ENCODE results near the gene ECE1.

Gene ECE1

DNA sequence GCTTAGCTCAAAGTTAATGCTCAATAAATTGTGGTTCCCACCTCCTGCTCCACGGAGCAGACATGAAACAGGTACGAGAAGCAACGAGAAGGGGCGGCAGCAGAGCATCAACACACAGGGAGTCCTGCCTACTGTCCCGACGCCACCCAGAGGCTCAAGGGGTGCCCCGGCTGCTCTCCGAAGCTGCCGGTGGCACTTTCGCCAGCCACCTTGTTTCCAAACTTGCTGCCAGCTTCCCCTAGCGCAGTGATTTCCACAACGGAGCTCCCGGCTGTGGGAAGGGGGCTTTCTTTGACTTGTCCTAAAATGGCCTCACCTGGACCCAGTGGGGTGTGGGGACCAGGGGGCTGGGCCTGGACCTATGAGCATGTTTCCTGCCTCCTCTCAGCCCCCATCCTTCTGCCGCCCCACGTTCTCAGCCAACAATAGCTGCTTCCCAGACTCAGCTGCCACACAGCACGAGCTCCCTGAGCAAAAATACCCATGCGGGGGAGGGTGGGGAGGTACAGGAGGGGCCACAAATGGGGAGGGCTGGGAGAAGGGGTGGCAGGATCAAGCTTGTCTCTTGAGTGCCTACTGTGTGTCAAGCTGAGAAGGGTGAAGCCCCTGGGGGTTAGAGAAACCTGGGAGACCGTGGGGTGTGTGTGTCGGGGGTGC, 35.6 kb upstream of the ECE1 start:
- no peak for DNase-seq (ENCODE audit: low read depth in 2 of 2)

DNA sequence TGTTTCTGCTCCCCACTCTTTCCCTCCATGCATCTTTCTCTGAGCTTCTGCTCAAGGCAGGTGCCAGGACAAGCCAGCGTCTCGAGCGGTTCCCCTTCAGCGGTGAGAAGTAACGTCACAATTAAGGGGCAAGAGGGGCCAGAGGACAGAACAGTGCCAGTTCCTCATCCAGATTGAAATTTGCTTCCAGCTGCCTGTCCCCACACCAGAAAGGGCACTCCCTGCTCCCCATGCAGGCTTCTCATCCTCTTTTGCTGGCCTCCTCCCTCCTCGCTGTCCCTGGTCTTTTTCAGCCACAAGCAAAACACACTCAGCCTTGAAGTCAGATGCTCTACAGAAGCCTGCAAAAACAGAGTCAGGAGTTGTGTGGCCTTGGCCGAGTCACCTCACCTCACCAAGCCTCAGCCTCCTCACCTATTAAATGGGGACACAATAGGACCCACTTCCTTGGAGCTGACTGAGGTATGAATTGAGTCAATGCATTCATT, 35.0 kb upstream of the ECE1 start:
- DNase-seq (ENCODE audit: low read depth in 2 of 2), result no peak

DNA sequence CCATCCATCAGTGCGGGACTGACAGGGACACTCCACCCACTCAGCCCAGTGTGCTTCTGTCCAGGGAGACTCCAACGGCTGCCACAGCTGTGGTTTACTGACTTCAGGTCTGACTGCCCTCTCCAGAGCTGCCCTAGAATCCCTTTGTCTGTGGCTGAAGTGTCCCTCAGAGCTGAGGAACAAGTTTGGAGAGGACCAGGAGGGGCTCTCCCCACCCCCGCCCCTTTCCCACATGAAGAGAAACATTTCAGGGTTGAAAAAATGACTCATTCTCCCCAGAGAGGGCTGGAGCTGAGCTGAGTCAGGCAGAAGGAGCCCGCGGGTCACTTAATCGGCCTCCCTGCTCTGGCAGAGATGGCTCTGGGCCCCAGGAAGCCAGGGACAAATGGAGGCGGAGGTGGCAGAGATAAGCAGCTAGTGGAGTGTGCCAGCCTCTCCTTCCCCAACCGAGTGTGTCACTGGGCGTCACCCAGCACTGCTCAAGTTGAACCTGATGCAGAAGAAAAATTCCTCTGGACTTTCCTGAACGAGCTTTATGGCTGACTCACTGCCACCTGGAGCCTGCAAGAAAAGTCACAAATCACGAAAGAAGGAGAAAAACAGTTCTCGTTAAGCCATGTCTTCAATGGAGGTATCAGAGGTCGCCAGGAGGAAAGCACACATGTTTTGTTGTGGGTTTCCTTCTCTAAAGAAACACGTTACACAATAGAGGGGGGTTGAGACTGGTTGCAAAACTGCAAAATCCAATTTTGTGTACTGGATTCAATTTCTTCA, 34.3 kb upstream of the ECE1 start:
- DNase-seq (ENCODE audit: low read depth in 2 of 2), result peak; percentile 69 to 76

DNA sequence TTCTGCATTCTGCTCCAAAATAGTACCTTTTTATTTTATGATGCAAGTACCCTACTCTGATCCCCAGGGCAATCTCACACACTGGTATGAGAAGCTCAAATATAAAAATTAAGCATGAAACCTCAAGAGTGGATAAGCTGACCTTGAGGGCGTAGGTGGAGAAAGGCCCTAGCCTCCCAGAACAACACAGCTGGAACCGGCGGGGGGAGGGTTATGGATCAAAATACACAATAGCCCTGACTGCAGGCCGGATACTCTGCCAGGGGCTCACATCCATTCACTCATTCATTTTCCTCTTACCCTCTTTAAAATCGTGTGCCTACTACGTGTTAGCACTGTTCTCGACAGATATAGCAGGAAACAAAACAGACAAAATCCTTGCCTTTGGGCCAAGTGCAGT, 32.8 kb upstream of the ECE1 start:
- no peak for DNase-seq (ENCODE audit: low read depth in 2 of 2)

DNA sequence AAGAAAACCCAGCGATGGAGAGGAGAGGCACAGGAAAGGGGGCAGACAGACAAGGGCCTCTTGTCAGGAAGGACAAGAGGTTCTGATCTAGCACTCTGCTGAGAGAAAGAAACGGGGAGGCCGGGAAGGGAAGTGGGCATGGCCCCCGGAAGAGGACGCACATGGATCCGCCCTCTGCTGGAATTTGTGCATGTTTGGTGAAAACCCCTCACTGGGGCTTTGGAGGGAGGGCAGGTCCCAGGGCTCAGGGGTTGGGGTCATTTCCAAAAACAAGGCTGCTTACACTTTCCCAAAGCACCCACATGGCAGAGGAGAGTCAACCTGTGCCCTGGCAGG, 32.4 kb upstream of the ECE1 start:
- DNase-seq (ENCODE audit: low read depth in 2 of 2), result no peak

DNA sequence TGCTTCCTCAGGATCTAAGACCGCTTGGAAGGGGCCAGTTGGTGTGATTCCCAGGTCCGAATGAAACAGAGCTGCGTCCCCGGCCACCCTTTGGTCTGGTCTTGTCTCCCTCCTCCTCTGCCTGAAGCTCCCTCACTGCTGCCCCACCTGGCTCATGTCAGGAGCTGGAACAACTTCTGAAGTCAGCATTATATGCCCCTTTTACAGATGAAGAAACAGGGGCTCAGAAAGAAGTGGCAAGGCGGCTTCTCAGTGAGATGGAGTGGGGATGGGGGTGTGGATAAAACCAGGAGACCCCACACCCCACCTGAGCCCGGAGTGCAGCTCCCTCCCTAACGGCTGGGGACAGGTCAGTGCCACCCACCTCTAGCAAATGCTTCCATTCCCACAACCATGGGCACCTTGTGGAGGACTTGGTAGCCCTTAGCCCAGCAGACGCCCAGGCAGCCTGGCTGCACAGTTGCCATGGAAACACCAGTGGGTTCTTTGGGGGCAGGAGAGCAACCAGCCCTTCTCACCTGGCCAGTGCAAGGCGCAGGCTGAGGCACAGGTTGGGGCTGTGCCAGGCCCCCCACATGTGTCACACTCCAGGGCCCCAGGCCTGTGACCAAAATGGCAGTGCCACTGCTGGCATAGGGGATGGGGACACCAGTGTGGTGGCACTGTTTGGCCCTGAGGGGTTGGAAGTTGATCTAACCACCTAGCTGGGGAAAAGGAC, 31.9 kb upstream of the ECE1 start:
- no peak for DNase-seq (ENCODE audit: low read depth in 2 of 2)

DNA sequence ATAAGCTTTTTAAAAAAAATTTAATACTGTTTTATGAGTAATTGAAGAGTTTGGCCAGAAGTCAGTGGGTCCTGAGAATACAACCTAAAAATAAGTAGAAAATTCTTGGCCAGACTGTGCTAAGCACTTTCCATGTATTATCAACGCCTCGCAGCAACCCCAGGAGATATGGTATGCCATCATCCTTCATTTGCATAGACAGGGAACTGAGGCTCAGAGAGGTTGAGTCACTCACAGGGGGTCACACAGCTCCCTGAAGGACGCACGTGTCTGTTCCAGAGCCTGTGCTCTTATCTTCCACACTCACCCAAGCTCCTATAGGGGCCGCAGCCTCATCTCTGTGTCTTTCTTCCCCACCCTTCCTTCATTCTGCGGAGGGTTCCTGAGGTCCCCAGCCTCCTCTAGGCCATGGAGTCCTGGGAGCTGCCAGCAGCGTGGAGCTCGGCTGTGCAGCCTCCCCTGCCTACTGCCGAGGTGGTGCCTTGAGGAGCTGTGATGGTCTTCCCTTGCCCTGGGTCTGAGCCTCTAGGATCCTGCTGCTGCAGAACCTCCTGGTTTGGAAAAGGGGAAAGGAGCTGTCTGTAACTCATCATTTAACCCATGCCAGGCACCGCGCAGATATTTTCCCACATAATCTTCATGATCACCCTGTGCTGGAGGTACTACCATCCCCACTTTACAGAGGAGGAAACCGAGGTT, 30.3 kb upstream of the ECE1 start:
- DNase-seq (ENCODE audit: low read depth in 2 of 2), result no peak

DNA sequence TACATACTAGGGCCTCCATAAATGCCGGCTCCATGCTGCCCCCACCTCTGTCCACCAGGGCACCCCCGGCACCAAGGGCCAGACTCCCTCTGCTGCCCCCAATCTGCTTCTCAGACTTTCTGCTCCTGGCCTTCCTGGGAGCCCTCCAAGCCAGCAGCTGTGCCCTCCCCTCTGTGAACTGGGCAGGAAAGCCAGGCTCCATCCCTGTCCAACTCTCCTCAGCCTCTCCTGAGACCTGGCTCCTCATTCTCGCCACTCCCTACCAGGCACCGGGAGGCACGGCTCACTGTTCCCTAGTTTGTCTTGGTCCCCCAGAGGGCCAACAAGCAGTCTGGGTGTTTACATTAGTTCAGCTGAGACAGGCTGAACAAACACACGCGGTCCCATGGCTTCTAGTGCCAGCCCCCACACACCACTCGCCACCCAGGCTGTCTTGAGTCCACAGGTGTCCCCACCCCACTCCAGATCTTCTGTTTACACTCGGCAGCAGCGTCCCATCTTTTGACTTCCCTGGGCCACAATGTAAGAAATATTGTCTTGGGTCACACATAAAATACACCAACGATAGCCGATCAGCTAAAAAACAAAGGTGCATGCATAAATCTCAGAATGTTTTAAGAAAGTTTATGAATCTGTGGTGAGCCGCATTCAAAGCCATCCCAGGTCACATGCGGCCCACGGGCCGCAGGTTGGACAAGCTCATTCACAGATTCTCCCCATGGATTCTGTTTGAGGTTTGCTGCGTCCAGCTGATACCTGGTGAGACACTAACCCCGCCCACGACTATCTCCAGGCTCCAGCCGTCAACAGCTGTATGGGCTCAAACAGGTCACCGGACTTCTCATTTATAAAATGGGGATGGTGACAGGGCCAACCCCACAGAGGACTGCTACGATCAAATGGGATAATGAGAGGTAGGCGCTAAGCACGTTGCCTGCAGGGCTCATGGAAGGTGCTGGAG, 29.5 kb upstream of the ECE1 start:
- no peak for DNase-seq (ENCODE audit: low read depth in 2 of 2)

DNA sequence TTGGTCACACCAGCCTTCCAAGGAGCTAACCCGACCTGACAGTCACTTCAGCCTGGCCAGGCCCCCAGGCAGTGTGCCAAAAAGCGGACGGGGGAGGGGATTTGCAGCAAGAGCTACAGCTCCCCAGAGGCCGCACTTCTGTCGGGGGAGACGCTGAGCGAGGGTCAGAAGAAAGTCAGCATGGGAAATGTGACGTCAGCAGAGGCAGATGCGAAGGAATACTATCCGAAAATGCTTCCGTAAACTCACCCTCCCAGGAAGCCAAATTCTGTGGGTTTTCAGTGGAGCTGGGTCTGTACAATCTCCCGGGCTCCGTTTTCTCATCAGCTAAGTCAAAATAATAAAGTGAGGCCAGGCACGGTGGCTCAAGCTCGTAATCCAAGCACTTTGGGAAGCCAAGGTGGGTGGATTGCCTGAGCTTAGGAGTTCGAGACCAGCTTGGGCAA, 28.5 kb upstream of the ECE1 start:
- no peak for DNase-seq (ENCODE audit: low read depth in 2 of 2)

DNA sequence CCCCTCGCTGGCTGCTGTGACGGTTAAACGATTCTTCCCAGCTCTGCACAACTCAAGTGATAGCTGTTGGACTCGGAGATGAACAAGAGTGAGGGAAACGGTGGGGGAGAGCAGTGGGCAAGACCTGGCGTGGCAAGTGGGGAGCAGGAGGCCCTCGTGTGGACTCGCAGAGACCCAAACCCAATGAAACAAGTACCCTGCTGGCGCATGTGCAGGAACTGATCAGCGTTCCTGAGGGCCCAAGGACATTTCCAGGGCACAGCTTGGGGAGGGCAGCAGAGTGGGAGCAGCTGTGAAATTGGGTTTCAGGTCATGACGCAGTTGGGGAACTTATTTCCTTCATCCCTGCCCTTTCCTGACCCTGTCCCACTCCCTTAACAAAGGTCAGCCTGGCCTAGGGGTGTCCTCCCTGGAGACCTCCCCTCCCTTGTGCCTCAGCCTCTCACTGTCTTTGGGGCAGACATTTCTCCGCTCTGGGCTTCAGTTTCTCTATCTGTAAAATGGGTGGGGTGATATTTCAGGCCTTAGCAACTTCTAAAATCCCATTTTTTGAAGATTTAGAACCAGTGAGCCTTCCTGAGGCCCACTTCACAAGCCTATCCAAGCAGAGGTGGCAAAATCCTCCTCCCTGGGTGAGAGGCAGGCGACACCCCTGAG, 27.9 kb upstream of the ECE1 start:
- no peak for DNase-seq (ENCODE audit: low read depth in 2 of 2)

DNA sequence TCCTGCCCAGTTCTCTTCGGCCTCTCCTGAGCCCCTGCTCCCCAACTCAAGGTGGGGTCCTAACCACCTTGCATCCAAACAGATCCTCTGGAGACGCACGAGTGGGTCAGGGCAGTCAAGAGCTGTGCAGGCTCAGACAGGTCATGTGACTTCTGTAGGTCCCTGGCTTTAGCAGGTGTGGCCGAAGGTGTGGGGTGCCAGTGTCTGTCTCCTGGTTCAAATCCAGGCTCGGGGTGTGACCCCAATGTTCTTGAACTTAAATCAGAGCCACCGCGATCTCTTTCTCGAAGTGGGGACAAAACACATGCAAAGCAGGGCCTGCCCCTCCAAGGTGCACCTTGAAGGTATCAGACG, 27.4 kb upstream of the ECE1 start:
- DNase-seq (ENCODE audit: low read depth in 2 of 2), result no peak

DNA sequence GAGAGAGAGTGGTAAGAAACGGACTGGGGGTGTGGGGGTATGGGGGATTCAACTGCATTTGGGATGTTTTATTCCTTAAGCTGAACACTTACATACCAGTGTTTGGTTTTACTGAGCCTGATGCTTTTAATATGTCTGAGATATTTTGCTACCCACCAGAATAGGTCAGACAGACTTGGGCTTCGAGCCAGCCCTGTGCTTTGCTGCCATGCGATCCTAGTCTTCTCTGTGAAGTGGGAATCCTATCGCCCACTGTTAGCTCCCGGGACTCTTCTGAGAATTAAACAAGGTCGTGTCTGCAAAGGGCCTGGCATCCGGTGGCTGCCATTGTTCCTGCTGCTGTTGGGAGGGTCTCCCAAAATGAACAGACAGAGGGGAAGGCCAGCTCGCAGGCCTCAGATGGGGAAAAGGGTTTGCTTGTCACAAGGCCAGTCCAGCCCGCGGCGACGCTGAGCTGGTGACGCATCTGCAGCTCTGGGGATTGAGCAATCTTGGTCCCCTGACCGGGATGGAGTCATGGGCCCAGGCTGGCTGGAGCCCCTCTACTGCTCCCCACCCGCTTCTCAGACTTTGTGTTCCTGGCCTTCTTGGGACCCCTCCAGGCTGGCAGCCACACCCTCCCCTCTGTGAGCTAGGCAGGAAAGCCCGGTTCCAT, 26.9 kb upstream of the ECE1 start:
- no peak for DNase-seq (ENCODE audit: low read depth in 2 of 2)

DNA sequence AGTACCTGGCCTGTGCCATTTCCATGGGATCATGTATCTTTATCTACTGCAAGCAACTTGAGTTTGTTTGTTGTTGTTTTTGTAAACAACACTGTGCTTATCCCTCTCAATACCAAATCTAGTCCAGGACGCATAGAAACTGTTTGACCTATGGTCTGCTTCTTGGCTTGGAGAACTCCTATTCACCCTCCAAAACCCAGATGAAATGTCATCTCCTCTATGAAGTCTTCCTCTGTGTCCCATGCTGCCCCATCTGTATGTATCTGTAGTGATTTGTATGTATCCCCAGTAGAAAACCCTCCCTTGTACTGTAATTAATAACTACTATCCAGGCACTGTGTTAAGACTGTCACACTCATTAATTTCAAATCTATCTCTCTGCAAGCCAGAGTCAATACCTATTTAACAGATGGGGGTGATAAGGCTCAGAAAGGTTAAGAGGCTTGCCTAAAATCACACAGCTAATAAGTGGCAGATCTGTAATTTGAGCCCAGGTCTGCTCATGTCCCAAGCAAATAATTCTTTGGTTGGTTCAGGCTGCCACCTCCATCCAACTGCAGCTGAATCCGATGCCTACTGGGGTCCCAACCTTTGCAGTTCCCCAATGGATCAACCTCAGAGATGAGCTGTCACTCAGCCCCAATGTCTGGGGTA, 24.6 kb upstream of the ECE1 start:
- DNase-seq (ENCODE audit: low read depth in 2 of 2), result no peak

DNA sequence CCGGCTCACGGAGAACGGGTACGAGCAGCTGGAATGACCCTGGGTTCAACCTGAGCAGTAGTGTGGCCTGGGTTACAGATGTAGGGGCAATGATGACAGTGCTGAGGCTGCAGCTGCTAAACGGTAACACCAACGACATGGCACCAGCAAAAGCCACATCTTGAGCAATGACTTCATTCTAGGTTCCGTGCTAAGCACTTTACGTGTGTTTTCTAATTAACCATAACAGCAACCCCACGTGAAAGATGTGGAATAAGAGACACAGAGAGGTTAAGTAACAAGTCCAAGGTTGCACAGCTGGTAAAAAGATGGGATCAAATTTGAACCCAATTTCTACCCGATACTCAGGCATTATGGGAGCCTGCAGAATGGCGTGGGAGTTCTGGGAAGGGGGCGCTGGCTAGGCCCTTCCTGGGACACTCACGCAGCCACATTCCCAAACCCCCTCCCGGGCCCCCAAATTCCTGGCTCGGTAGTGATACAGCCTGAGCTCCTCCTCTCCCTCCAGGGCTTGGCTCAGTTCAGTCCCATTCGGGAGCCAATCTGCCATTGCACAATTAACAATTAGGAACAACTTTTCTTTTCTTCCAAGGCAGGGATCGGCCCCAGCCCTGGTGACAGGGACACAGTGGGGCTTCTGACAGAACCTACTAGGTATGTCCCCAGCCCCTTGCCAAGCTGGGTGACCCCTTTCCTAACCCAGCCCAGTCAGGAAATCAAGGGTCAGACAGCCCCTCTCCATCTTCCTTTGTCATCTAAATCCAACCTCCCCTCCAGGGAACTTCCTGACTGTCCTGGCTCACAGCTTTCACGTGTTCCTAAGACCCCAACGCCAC, 23.8 kb upstream of the ECE1 start:
- DNase-seq (ENCODE audit: low read depth in 2 of 2), result no peak

DNA sequence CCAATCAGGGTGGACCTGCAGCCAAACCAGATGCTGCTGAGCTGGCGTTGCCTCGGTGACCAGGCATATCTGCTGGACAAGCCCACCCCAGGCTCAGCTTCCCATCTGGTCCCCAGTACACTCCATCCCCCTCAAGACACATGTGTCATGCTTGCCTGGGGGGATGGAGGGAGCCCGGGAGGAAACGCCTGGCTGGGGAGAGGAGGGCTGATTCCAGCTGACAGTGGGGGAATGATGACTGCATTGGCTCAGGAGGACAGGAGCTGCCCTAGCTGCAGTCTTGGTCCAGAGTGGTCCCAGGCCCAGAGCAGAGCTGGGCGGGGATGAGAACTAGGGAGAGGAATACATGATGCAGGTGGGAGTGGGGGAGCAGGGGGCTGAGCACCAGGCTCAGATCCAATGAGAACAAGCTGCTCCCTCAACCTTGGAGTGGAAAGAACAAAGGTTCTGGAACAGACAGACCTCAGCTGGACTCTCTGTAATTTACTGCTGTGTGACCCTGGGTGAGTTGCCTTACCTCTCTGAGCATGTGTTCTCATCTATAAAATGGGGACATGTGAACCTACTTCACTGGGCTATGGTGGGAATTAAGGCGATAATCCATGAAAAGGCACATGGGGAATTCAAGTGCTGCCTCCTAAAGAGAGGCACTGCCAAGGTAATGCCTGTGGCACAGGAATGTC, 23.1 kb upstream of the ECE1 start:
- no peak for DNase-seq (ENCODE audit: low read depth in 2 of 2)

DNA sequence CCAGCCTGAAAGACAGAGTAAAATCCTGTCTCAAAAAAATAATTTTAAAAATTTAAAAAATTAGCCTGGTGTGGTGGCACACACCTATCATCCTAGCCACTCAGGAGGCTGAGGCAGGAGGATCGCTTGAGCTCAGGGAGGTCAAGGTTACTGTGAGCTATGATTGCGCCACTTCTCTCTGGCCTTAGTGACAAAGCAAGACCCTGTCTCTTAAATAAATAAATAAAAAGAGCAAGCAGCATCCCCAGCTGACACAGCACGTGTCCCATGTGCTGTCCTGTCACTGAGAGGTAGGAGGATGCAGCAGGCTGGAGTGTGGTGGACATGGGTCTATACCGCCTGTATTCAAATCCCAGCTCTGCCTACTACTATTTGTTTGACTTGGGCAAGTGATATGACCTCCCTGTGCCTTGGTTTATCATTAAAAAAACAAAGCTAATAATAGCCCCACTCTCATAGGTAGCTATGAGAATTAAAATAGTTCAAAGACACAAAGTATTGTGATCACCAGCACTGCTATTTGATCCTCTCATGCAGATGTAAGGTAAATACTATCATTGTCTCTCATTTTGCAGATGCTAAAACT, 22.2 kb upstream of the ECE1 start:
- no peak for DNase-seq (ENCODE audit: low read depth in 2 of 2)

DNA sequence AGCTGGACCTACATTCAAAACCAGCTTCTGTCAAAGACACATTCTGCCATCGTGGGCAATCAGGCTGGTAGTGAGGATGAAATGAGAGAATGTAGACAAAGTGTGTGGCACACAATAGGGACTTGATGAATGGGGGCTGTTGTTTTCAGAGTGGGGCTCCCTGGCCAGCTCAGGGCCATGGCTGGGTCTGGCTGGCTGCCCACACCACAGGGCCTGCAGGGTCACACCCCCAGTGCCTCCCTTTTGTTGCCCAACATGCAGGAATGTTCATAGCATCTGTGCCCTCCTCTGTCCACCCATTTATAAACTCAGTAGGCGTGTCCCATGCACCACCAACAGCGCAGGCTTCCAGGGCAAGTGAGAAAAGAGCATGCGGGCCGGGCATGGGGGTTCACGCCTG, 20.8 kb upstream of the ECE1 start:
- DNase-seq (ENCODE audit: low read depth in 2 of 2), result no peak
